Subcutaneous adipose tissue (tissue), 4 donors: ENCODE measurements around the gene RHBDL1. TPM values are rescaled to one million over a fixed set of nuclear protein-coding genes. Genes with fewer than 3 reads are reported as not detected.

Experiments
- total RNA-seq, 4 donors: library from RNA; depleted of rRNA; stranded (reverse); fragments of >200 nt; gene quantifications; one replicate each; pipeline ENCODE4 v1.1.0, GENCODE V29; 2016
- TF ChIP-seq, protein P1 (sequence below): fragments of 450-650 bp; IDR thresholded peaks from one replicate; pipeline ENCODE4 v1.5.1; 2016; ENCODE audit warnings: low read depth, mild to moderate bottlenecking, control low read depth, antibody characterized with exemption, moderate library complexity

RHBDL1 gene
- total RNA-seq, 4 donors from 2014 or later, result 0.66 to 1.7 (median 1.3) TPM; not detected in 1

DNA sequence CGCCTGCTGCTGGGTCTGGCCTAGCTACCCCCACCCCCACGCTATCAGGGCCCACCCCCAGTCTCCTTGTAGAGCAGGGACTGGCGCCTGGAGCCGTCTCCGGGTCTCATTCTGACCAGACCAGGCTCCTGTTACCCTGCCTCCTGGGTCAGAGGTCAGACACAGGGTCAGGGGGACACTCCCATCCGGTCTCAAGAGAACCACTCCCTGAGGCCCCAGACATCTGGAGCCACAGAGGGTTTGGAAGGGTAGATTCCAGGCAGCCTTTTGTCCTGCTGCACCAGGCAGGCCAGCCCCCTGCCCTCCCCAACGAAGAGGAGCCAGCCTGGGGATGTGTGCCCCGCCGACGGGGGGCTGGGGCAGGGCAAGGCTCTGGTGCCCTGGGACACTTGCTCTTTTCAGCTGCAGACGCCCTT lies 45.6 kb upstream of the RHBDL1 start:
- TF ChIP-seq, protein P1, sequence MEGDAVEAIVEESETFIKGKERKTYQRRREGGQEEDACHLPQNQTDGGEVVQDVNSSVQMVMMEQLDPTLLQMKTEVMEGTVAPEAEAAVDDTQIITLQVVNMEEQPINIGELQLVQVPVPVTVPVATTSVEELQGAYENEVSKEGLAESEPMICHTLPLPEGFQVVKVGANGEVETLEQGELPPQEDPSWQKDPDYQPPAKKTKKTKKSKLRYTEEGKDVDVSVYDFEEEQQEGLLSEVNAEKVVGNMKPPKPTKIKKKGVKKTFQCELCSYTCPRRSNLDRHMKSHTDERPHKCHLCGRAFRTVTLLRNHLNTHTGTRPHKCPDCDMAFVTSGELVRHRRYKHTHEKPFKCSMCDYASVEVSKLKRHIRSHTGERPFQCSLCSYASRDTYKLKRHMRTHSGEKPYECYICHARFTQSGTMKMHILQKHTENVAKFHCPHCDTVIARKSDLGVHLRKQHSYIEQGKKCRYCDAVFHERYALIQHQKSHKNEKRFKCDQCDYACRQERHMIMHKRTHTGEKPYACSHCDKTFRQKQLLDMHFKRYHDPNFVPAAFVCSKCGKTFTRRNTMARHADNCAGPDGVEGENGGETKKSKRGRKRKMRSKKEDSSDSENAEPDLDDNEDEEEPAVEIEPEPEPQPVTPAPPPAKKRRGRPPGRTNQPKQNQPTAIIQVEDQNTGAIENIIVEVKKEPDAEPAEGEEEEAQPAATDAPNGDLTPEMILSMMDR, result no peak

- TF ChIP-seq, protein P1, result no peak
Measured at GRCh38 chr16:630249-630814, 45.1 kb upstream of the RHBDL1 start.

DNA sequence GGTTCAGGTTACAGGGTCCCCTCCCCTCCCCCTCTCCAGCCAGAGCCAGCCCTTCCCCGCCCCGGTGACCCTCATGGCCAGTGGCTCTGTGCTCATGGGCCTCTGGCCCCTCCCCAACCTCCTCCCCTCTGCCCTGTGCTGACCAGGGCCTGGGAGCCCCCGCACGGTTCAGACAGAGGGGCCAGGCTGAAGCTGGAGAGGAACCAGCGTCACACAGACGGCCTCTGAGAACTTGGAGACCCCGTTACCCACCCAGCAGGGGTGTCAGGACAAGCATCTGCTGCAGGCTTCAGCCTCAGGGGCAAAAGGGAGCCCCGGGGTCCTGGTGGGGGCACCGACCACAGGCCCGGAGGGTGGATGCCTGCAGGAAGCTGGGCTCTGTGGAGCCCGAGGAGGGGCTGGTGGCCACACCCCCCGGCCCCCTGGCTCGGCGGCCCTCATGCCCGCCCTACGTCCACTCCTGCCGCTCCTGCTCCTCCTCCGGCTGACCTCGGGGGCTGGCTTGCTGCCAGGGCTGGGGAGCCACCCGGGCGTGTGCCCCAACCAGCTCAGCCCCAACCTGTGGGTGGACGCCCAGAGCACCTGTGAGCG lies 44.6 kb upstream of the RHBDL1 start, which contains the start of gene WFIKKN1:
Gene WFIKKN1, plus strand, starts transcription at position 171 of the 591 bp plus-strand sequence. Its CDS starts 269 bp downstream, at position 440.
- TF ChIP-seq, protein P1, result no peak

DNA sequence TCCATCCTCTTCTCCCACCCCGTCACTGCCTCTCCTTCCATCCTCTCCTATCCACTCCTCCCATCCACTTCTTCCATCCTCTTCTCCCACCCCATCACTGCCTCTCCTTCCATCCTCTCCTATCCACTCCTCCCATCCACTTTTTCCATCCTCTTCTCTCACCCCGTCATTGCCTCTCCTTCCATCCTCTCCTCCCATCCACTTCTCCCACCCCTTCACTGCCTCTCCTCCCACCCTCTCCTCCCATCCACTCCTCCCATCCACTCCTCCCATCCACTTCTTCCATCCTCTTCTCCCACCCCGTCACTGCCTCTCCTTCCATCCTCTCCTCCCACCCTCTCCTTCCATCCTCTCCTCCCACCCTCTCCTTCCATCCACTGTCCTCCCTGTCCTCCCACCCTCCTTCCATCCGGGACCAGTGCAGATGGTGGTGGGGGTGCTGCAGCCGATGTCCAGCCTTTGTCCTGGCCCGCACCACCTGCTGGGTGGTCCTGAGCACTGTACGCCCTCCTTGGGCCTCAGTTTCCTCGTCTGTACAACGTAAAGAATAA lies 43.6 kb upstream of the RHBDL1 start:
- TF ChIP-seq, protein P1, result no peak

GRCh38 chr16:632486-633335 lies 42.8 kb upstream of the RHBDL1 start:
- TF ChIP-seq, protein P1, result no peak

- TF ChIP-seq, protein P1, result no peak
Measured at GRCh38 chr16:633336-634050, 42.0 kb upstream of the RHBDL1 start.
